ENCODE data around the gene MSMP.

The MSMP gene

DNA sequence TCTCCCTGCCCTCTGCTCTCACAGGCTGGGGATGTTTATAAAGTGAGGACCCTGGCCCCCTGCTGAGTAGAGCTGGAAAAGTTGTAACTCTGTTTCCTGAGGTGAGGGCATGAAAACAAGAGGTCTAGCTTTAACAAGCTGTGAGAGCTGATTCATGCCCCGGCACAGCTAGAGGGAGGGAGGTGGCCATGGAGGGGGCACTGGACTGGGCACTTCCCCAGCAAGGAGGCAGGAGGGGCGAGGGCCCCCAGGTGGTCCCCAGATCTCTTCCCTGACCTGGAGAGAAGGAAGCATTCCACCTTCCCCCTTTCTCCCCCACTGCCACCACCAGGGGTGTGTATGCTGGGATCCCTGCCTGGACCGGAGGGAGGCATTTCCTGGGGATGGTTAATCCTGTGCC is at the start of gene MSMP:
Gene MSMP, minus strand, starts transcription at position 13 of the 400 bp plus-strand sequence. CDS start 147 bp downstream, outside the sequence.
- DNase-seq = no peak

- no peak for DNase-seq
Observed at GRCh38 chr9:35801328-35802128, 47.5 kb upstream of the MSMP start.

DNA sequence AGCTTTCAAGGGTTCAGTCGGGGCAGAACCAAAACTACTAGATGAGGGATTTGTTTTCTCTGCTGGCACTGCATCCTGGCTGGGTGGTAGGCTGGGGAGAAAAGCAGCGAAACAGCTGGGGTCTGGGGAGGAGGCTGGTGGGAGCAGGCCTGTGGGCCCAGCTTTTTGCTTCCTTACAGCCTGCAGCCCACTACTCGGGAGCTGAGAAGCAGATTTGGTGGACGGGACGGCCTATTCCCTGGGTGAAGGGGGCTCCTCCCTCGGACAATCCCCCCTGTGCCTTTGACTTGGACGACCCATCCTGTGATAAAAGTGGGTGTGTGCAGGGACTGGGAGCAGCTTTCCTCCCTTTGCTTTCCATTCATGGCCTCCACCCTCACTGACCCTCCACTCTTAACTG is 46.5 kb upstream of the MSMP start:
- DNase-seq = no peak

DNA sequence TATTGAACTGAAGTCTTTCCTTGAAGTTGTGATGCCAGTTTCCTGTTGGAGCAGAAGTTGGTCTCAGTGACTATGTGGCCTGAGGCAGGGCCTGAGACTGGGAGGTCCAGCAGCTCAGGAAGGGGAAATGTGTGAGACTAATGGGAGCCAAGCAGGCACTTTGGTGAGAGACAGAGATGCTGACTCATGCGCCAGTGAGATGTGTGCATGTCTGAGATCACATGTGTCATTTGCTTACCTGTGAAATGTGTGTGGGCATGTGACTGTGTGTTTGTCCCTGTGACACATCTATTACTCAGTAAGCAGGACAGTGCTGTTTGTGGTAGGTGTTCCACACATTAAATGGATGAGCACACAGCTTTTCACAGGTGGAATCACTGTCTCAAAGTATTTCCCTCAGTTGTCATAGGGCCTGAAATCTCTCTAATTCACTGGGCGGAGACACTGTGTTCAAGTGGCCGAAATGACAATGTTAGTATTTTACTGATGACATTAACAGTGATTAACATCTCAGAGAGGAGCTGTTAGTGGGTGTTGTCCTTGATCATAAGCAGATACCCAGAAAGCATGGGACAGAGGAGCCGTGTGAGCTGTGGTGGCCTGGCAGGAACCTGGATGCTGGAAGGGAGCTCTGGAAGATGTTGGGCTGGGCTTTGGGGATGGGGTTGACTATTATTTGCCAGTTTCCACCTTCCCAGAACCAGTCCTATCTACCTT is 44.7 kb upstream of the MSMP start:
- peak in 1 of 51 donors; percentile 66 for DNase-seq

DNA sequence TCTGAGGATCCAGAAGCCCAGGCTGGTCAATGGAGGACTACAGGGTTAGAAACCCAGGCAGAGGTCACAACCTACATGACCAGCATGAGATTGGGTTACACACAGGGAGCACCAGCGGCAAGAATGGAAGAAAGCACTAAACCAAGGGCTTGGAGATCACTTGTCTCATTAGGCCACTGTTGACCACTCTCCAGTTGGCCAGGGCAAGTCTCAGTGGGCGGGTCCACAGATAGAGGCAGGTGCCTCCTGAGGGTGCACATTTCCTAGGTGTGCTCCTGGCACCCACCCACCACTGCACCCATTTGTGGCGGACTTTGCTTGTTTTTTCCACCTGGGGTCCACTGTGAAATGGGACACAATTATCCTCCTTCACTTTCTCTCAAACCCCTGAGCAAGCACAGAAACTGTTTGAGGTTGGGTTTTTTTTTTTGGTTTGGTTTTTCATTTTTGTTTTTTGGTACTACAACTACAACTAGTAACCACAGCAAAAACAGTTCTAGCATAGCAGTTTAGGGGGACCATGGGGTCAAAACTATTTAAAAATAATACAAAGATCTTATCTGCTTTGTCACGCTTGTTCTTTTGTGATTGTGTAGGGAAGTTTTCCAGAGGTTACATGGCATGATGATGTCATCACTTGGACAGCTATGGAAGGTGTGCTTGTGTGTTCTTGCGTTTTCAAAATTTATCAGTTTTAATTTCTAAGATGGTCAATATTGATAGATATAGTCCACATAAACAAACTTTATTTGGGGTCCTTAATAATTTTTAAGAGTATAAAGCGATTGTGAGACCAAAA is 43.4 kb upstream of the MSMP start:
- DNase-seq = no peak

- no peak for DNase-seq
Observed at GRCh38 chr9:35795695-35796094, 41.6 kb upstream of the MSMP start.

- DNase-seq = no peak
Observed at GRCh38 chr9:35793461-35793860, 39.4 kb upstream of the MSMP start.

GRCh38 chr9:35792826-35793225 is 38.8 kb upstream of the MSMP start:
- no peak for DNase-seq

DNA sequence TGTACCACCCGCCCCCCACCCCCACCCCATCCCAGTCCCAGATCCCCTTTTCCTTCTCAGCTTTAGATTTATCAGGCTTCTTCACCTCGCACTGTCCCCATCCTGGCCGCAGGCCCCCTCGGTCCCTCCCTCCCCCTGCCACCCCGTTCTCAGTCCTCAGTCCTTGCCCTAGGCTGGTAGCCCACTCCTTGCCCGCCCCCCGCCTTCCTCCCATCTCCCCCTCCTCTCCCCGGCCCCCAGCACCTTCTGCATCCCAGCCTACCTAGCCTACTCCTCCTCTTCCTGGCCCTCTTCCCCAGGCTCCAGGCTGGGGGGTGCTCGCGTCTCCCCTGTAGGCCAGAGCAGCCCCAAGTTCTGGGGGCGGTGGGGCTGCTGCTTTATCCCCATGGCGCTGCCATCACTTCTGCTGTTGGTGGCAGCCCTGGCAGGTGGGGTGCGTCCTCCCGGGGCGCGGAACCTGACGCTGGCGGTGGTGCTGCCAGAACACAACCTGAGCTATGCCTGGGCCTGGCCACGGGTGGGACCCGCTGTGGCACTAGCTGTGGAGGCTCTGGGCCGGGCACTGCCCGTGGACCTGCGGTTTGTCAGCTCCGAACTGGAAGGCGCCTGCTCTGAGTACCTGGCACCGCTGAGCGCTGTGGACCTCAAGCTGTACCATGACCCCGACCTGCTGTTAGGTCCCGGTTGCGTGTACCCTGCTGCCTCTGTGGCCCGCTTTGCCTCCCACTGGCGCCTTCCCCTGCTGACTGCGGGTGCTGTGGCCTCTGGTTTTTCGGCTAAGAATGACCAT is 38.1 kb upstream of the MSMP start:
- peak in 1 of 51 donors; percentile 8 for DNase-seq

GRCh38 chr9:35791297-35791921 is 37.3 kb upstream of the MSMP start, which contains the start of gene NPR2:
Gene NPR2, plus strand, starts transcription at chr9:35791591. Its CDS starts 818 bp downstream, at chr9:35792409.
- DNase-seq = peak in 13 of 51 donors; percentile 12 to 47 (median 32)

DNA sequence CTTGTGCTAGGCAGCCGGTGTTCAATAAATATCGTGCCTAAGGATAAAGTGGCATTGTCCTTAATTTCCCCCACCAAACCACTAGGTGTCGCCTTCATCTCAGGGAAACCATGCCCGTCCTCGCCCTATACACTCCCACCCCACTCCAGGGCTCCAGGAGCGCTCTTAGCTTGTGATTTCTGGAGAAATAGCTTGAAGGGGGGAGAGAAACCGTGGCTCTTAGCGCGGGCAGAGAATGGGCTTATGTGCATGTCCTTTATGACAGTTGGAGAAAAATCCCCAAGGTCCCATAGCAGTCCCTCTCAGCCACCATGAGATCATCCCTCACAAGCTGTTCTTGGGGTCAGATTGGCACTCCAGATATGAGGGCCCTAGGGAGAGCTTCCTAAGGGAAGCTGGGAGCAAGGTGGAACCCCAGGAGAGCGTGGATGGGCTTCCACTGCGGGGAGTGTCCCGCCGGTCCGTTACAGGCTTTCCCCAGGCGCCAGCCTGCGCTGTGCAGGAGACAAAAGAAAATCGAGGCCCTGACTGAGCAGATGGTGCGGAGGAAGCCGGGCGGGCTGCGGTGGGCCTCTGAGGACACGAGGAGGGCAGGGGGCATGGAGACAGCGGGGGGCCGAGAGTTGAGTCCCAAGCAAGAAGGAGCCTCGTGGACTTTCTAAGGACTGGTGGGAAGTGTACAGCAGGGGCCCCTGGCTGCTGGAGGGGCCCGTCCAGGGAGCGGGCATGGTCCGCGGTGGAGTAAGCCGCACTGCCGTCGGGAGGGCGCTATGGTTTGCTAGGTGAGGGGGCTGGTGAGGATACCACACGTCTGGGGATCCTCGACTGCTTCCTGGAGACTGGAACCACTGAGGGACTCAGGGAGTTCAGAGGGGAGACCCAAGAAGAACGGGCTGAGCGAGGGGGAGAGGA is 36.6 kb upstream of the MSMP start:
- DNase-seq = peak in 41 of 51 donors; percentile 11 to 77 (median 46)

DNA sequence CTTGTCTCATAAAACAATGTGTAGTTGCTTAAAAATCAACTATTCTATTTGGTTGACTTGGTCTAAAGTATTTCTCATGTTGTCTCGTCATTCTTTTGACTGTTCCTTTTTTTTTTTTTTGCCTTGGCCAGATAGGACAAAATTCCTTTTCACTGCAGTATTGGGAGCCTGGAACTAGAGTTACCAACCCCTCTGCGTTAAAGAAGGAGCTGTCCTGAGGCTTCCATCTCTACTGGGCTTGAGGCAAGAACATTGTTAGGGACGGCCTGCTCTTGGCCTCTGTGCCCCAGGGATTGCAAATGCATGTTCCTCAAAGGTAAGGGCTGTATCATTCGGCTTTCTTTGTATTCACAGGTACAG is 35.9 kb upstream of the MSMP start:
- no peak for DNase-seq

DNA sequence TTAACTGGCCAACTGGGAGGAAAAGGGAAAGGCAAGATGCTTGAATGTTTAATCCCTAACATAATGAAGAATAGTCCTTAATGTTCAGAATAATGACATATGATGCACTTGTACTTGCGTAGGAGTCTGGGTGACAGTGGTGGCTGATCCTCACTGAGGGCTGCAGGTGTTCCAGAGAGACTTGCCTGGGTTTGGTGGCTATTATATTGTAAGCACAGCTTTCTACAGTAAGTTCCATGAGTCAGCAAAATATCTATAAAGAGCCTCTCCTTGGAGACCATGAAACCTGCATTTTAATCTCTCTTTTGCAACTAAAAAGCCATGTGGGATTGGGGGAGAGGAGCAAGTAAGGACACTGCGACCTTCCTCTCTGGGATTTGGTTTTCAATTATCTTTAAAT is 35.5 kb upstream of the MSMP start:
- no peak for DNase-seq

DNA sequence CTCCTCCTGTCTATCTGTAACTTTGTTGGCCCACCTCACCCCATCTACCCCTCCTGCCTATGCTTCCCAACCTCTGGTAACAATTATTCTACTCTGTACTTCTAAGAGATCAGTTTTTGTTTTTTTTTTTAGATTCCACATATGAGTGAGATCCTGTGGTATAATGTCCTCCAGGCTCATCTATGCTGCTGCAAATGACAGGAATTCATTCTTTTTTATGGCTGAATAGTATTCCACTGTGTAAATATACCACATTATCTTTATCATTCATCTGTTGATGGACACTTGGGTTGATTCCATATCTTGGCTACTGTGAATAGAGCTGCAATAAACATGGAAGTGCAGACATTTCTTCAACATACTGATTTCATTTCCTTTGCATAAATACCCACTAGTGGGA is 29.3 kb upstream of the MSMP start:
- DNase-seq = no peak

DNA sequence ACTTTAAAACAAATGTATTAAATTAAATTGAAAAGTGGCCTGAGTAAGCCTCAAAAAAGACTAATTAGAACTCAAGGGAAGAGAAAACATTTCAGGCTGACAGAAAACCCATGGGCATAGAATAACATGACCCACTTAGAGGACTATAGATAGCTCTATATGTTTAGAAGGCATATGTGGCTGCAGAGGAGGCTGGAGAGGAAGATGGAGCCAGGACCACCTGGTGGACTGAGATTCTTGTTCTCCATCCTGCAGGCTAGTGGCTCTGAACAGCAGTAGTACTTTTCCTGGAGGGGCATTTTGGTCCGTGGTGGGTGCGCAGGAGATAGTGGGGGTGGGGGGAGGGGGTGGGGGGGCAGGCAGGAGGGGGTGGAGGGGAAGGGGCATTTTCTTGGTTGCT is 27.0 kb upstream of the MSMP start:
- DNase-seq = no peak

DNA sequence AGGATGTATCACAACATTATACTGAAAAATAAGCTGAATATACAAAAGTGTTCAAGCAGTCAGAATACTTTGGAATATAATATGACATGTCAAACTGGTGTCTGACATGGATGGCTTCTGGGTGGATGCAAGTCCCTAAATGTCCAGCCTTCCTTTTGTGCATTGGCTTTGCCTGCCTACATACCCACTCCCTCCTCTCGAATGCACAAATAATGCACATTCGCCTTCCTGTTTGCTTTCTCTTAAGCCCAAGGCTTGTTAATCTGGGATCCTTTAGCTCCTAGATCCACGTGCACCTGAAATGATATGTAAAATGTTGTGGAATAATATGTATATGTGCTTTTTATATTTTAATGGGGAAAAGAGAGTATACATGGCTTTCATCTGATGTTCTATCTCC is 24.4 kb upstream of the MSMP start:
- DNase-seq = no peak

DNA sequence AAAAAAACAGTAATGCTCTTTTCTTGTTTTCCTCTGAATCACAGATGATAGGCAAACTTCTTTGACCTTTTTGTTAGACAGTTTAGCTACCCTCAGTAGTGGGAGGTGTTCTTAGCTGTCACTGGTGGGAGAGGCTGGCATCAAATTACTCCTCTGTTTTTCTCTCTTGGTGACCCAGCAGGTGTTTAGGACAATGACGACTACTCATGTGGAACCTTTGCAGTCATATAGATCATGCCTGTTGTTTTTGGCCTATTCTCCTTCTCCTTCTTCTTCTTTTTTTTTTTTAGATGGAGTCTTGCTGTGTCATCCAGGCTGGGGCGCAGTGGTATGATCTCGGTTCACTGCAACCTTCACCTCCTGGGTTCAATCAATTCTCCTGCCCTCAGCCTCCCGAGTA is 21.9 kb upstream of the MSMP start:
- DNase-seq = no peak

- peak in 5 of 51 donors; percentile 10 to 19 (median 14) for DNase-seq
Observed at GRCh38 chr9:35774907-35775635, 21.0 kb upstream of the MSMP start.

DNA sequence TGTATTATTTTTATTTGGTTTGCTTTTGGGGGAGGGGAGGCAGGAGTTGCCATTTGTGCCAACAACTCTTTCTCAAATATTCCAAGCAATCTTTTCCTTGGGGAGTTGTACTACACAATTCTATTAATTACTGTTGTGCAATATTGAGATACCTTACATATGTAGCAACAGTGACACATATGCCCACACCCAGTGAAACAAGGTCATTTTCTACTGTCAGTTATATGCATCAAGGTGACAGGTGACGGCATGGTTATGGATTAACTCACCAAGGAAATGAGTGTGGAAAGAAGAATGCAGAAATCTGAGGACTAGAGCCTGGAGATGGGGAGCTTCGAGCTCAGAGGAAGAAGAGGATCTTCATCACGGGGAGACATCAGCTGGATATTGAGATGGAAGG is 17.9 kb upstream of the MSMP start:
- DNase-seq = no peak

Measured in hypothalamus (tissue), 51 donors.